ENCODE measurements around the gene KCTD20. TPM values are rescaled to one million over a fixed set of nuclear protein-coding genes. Genes with fewer than 3 reads are reported as not detected.

KCTD20 gene
- polyA plus RNA-seq, 1 donor (not counting 4 experiments of a cell fraction or from before 2014, with no cell fraction given), result 31.8 TPM

- H3K9ac ChIP-seq (ENCODE audit: control insufficient read depth, extremely low read depth, insufficient read depth, low read length), result no peak overlapping the region
- no peak overlapping the region for H3K4me3 ChIP-seq (ENCODE audit: control insufficient read depth in 2 of 3, extremely low read depth in 1 of 3, insufficient read depth in 2 of 3, low read depth in 1 of 3, low read length in 3 of 3)
- H3K27me3 ChIP-seq (ENCODE audit: control insufficient read depth, extremely low read depth, insufficient read depth, low read length), result no peaks in the 10 kb centered on the region
- no peaks in the 10 kb centered on the region for H3K9me1 ChIP-seq (ENCODE audit: control insufficient read depth, extremely low read depth, insufficient read depth, low read length)
- dilution Hi-C loops (cut with MboI; ENCODE audit: extremely low pct_ligation_motif_present, low sequenced_read_pairs), result no loop called here
- peaks cover 3 to 7% of the 10 kb centered on the region in 2 experiments for H3K36me3 ChIP-seq (ENCODE audit: control insufficient read depth in 2 of 2, extremely low read depth in 1 of 2, insufficient read depth in 2 of 2, low read length in 2 of 2)
- H2AFZ ChIP-seq (ENCODE audit: control insufficient read depth, low read length), result no peak overlapping the region
- no peaks in the 10 kb centered on the region for H3K4me1 ChIP-seq (ENCODE audit: control insufficient read depth, extremely low read depth, insufficient read depth, low read length)
- H3K4me2 ChIP-seq (ENCODE audit: control insufficient read depth, extremely low read depth, insufficient read depth, low read depth, low read length), result no peak overlapping the region
- DNase-seq (ENCODE audit: low read depth, low spot score) (no peak), FAIRE-seq (no peak)
- H3K27ac ChIP-seq (ENCODE audit: control insufficient read depth, insufficient read depth, low read length), result no peak overlapping the region
- no peaks in the 10 kb centered on the region for H4K20me1 ChIP-seq (ENCODE audit: control insufficient read depth, extremely low read depth, insufficient read depth, low read length)
- no peak for TF ChIP-seq EZH2 (IDR thresholded peaks at IDR 0.05; ENCODE audit: low read length)
- no peak for TF ChIP-seq CTCF (optimal IDR thresholded peaks at IDR 0.05 in 1 of 3, IDR thresholded peaks at IDR 0.05 in 1 of 3, conservative IDR thresholded peaks at IDR 0.05 in 1 of 3; ENCODE audit: extremely low read depth in 1 of 3, insufficient read depth in 2 of 3, low read length in 3 of 3)
- H3K79me2 ChIP-seq (ENCODE audit: control insufficient read depth, insufficient read depth, low read length), result no peaks in the 10 kb centered on the region
- no peaks in the 10 kb centered on the region for H3K9me3 ChIP-seq (ENCODE audit: control insufficient read depth, low read depth, low read length)
Observed at GRCh38 chr6:36501686-36502085, 58.9 kb downstream of the KCTD20 start.

GRCh38 chr6:36504181-36504580 lies 61.4 kb downstream of the KCTD20 start:
- Histone ChIP-seq H3K9me1 (ENCODE audit: control insufficient read depth, extremely low read depth, insufficient read depth, low read length) (no peaks in the 10 kb centered on the region), H3K27ac (ENCODE audit: control insufficient read depth, insufficient read depth, low read length) (no peak overlapping the region), H2AFZ (ENCODE audit: control insufficient read depth, low read length) (no peak overlapping the region), H3K4me3 (ENCODE audit: control insufficient read depth in 2 of 3, extremely low read depth in 1 of 3, insufficient read depth in 2 of 3, low read depth in 1 of 3, low read length in 3 of 3) (no peak overlapping the region), H3K79me2 (ENCODE audit: control insufficient read depth, insufficient read depth, low read length) (no peaks in the 10 kb centered on the region), H4K20me1 (ENCODE audit: control insufficient read depth, extremely low read depth, insufficient read depth, low read length) (no peaks in the 10 kb centered on the region), H3K27me3 (ENCODE audit: control insufficient read depth, extremely low read depth, insufficient read depth, low read length) (no peaks in the 10 kb centered on the region), H3K9me3 (ENCODE audit: control insufficient read depth, low read depth, low read length) (no peaks in the 10 kb centered on the region), H3K4me1 (ENCODE audit: control insufficient read depth, extremely low read depth, insufficient read depth, low read length) (no peaks in the 10 kb centered on the region), H3K36me3 (ENCODE audit: control insufficient read depth in 2 of 2, extremely low read depth in 1 of 2, insufficient read depth in 2 of 2, low read length in 2 of 2) (peaks cover 7 to 15% of the 10 kb centered on the region in 2 experiments), H3K4me2 (ENCODE audit: control insufficient read depth, extremely low read depth, insufficient read depth, low read depth, low read length) (no peak overlapping the region), H3K9ac (ENCODE audit: control insufficient read depth, extremely low read depth, insufficient read depth, low read length) (no peak overlapping the region)
- TF ChIP-seq EZH2 (IDR thresholded peaks at IDR 0.05; ENCODE audit: low read length) (no peak), CTCF (optimal IDR thresholded peaks at IDR 0.05 in 1 of 3, IDR thresholded peaks at IDR 0.05 in 1 of 3, conservative IDR thresholded peaks at IDR 0.05 in 1 of 3; ENCODE audit: extremely low read depth in 1 of 3, insufficient read depth in 2 of 3, low read length in 3 of 3) (no peak)
- dilution Hi-C loops (cut with MboI; ENCODE audit: extremely low pct_ligation_motif_present, low sequenced_read_pairs), result no loop called here
- no peak for FAIRE-seq
- no peak for DNase-seq (ENCODE audit: low read depth, low spot score)
